Measurements from ENCODE around the gene MROH9.

Gene MROH9

DNA sequence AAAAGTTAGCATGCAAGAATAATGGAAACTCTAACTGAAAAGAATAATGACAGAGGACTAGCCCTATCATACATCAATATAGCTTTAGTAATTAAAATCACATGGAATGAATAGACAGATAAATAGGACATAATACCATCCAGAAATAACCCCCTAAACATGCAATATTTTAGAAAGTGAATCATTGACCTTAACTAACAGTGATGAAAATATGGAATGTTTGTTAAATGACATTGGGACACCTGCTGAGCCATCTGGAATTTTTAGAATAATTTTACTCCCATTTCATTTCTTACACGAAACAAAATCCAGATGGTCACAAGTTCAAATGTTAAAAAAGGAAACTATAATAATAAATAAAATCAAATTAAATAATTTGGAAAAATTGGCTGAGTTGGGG, 102.3 kb downstream of the MROH9 start:
- no peaks in the 10 kb centered on the region for H3K36me3 ChIP-seq
- H3K27ac ChIP-seq, result no peak overlapping the region
- H3K27me3 ChIP-seq, result no peaks in the 10 kb centered on the region
- H3K4me3 ChIP-seq (ENCODE audit: low read depth in 1 of 2, low read length in 1 of 2), result no peak overlapping the region
- no peaks in the 10 kb centered on the region for H3K4me1 ChIP-seq (ENCODE audit: control insufficient read depth in 1 of 2, insufficient read depth in 1 of 2, low read depth in 1 of 2, low read length in 1 of 2)
- TF ChIP-seq, protein P1, sequence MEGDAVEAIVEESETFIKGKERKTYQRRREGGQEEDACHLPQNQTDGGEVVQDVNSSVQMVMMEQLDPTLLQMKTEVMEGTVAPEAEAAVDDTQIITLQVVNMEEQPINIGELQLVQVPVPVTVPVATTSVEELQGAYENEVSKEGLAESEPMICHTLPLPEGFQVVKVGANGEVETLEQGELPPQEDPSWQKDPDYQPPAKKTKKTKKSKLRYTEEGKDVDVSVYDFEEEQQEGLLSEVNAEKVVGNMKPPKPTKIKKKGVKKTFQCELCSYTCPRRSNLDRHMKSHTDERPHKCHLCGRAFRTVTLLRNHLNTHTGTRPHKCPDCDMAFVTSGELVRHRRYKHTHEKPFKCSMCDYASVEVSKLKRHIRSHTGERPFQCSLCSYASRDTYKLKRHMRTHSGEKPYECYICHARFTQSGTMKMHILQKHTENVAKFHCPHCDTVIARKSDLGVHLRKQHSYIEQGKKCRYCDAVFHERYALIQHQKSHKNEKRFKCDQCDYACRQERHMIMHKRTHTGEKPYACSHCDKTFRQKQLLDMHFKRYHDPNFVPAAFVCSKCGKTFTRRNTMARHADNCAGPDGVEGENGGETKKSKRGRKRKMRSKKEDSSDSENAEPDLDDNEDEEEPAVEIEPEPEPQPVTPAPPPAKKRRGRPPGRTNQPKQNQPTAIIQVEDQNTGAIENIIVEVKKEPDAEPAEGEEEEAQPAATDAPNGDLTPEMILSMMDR (IDR thresholded peaks at IDR 0.05), result no peak
- H3K9me3 ChIP-seq, result no peaks in the 10 kb centered on the region

DNA sequence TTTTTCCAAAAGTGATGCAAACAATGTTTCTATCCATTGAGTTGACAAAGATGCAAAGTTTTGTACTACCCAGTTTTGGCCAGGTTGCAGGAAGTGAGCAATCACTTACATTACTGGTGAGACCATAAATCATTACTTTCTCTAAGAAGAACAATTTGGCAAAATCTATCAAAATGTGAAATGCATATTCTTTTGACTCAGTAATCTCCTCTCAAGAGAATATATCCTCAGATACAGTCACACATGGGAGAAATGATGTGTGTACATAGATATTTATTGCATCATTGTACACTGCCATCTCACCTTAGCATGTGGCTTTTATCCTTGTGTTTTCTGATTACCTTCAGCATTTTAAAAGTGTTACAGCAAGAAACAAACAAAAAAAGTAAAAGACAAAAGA, 103.0 kb downstream of the MROH9 start:
- no peaks in the 10 kb centered on the region for H3K36me3 ChIP-seq
- H3K27ac ChIP-seq, result no peak overlapping the region
- no peak overlapping the region for H3K4me3 ChIP-seq (ENCODE audit: low read depth in 1 of 2, low read length in 1 of 2)
- TF ChIP-seq, protein P1 (IDR thresholded peaks at IDR 0.05), result no peak
- no peaks in the 10 kb centered on the region for H3K4me1 ChIP-seq (ENCODE audit: control insufficient read depth in 1 of 2, insufficient read depth in 1 of 2, low read depth in 1 of 2, low read length in 1 of 2)
- H3K27me3 ChIP-seq, result no peaks in the 10 kb centered on the region
- no peaks in the 10 kb centered on the region for H3K9me3 ChIP-seq

GRCh38 chr1:171048014-171048413, 112.7 kb downstream of the MROH9 start:
- Histone ChIP-seq H3K27me3 (no peaks in the 10 kb centered on the region), H3K9me3 (no peaks in the 10 kb centered on the region), H3K4me1 (ENCODE audit: control insufficient read depth in 1 of 2, insufficient read depth in 1 of 2, low read depth in 1 of 2, low read length in 1 of 2) (no peaks in the 10 kb centered on the region), H3K36me3 (no peaks in the 10 kb centered on the region), H3K4me3 (ENCODE audit: low read depth in 1 of 2, low read length in 1 of 2) (no peak overlapping the region), H3K27ac (no peak overlapping the region)
- TF ChIP-seq, protein P1 (IDR thresholded peaks at IDR 0.05), result no peak

GRCh38 chr1:171052977-171053376, 117.6 kb downstream of the MROH9 start:
- Histone ChIP-seq H3K9me3 (no peaks in the 10 kb centered on the region), H3K4me3 (ENCODE audit: low read depth in 1 of 2, low read length in 1 of 2) (no peak overlapping the region), H3K27ac (no peak overlapping the region), H3K27me3 (no peaks in the 10 kb centered on the region), H3K4me1 (ENCODE audit: control insufficient read depth in 1 of 2, insufficient read depth in 1 of 2, low read depth in 1 of 2, low read length in 1 of 2) (no peaks in the 10 kb centered on the region), H3K36me3 (no peaks in the 10 kb centered on the region)
- TF ChIP-seq, protein P1 (IDR thresholded peaks at IDR 0.05), result no peak

DNA sequence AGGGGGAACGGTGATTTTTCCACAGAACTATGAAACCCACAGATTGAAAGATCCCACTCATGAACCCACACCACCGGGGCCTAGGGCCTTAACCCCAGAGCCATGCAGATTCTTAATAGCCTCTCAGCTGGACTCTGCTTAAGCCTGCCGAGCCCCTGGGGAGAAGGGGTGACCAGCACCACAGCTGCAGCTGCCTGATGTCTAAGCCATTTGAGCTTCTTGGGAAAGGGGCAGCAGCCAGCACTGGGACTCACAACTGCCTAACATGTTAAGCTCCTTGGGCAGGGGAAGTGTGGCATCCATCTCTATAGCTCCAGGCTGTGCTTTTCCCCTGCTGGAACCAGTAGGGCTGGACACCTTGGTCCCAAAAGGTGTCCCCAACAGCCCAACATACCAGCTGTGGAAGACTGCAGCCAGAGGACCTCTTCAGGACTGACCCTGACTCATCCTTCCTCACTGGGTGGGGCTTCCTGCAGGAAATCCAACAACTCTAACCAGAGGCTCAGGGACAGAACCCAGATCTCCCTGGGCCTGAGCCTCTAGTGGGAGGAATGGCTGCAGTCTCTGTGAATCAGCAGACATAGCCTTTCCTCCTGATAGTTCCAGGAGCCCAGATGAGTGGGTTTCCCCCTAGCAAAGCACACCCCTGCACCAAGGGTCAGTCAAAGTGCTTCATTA, 120.8 kb downstream of the MROH9 start:
- H3K4me3 ChIP-seq (ENCODE audit: low read depth in 1 of 2, low read length in 1 of 2), result no peak overlapping the region
- no peaks in the 10 kb centered on the region for H3K9me3 ChIP-seq
- H3K27me3 ChIP-seq, result no peaks in the 10 kb centered on the region
- H3K36me3 ChIP-seq, result no peaks in the 10 kb centered on the region
- TF ChIP-seq, protein P1 (IDR thresholded peaks at IDR 0.05), result no peak
- H3K27ac ChIP-seq, result no peak overlapping the region
- H3K4me1 ChIP-seq (ENCODE audit: control insufficient read depth in 1 of 2, insufficient read depth in 1 of 2, low read depth in 1 of 2, low read length in 1 of 2), result no peaks in the 10 kb centered on the region
